Measurements from ENCODE around the gene ITPR3.
"Not testable (repeated sequence)": the region's sequence is repeated elsewhere in the genome, so short reads cannot be mapped to it uniquely, and the experiment has no call there.

The ITPR3 gene

DNA sequence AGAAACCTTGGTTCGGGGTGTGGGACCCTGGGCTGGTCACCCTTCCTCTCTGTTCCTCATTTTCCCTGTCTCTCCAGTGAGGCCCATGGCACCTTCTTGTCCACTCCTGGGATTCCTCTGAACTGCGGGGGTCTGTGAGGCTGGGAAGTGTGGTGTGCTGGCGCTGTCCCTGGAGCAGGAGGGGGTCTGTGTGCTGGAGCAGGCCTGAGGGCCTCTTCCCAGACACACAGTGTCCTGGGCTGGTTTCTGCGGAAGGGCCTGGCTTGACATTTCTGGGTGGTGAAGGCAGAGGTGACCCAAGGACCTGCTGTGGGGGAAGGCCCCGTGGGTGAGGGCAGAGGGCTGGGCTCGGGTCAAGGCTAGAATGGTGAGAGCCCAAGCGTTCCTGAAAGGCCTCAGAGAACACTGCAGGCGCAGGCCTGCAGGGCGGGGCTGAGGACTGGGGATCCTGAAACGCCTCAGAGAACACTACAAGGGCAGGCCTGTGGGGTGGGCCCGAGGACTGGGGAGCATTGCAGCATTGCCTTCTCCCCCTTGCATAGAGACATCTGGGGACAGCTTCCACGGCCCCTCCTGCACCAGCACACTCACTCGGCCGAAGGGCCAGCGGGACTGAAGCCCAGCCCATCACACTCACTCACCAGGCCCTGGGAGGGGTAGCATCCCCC, 30.5 kb upstream of the ITPR3 start:
- no peak overlapping the region for H3K4me3 ChIP-seq (ENCODE audit: low read length)
- DNase-seq (ENCODE audit: low read depth): no peak
- TF ChIP-seq CTCF (IDR thresholded peaks at IDR 0.05; ENCODE audit: insufficient read depth, low read depth, low read length, missing control alignments): no peak

DNA sequence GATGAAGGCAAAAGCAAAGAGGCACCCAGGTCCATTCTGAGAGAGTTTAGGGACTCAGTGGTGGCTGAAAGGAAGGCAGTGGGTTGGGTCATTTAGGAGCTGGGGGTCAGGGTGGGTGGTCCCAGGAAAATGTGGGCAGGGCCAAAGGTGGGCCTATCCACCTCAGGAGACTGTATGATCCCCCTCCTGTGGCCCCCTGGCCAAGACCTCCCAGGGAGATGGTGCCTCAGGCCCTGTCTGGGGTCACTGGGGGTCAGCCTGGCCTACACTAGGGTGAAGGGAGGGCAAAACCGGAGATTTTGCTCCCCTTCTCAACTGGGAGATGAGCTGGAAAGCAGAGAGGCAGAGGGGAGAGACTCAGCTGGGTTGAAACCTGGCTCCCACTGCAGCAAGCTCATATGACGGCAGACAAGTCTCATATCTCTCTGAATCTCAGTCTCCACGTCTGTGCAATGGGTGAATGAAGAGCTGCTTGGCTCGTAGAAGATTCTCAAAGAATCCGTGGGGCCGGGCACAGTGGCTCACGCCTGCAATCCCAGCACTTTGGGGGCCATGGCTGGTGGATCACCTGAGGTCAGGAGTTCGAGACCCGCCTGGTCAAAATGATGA, 29.6 kb upstream of the ITPR3 start:
- no peak for DNase-seq (ENCODE audit: low read depth)
- no peak overlapping the region for H3K4me3 ChIP-seq (ENCODE audit: low read length)
- TF ChIP-seq CTCF (IDR thresholded peaks at IDR 0.05; ENCODE audit: insufficient read depth, low read depth, low read length, missing control alignments): no peak

DNA sequence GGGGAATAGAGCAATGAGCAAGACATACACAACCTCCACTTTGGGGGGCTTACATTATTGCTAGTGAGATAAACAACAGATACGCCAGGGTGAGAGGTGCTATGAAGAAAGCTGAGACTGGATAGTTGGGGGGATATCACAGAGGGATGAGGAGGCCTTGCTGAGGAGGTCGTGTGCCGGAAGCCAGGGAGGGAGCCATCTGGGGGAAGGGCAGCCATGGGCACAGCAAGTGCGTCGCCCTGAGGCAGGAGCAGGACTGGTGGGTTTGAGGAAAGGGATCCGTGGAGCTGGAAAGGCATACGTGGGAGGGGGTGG, 28.9 kb upstream of the ITPR3 start:
- TF ChIP-seq CTCF (IDR thresholded peaks at IDR 0.05; ENCODE audit: insufficient read depth, low read depth, low read length, missing control alignments): no peak
- H3K4me3 ChIP-seq (ENCODE audit: low read length): no peak overlapping the region
- no peak for DNase-seq (ENCODE audit: low read depth)

DNA sequence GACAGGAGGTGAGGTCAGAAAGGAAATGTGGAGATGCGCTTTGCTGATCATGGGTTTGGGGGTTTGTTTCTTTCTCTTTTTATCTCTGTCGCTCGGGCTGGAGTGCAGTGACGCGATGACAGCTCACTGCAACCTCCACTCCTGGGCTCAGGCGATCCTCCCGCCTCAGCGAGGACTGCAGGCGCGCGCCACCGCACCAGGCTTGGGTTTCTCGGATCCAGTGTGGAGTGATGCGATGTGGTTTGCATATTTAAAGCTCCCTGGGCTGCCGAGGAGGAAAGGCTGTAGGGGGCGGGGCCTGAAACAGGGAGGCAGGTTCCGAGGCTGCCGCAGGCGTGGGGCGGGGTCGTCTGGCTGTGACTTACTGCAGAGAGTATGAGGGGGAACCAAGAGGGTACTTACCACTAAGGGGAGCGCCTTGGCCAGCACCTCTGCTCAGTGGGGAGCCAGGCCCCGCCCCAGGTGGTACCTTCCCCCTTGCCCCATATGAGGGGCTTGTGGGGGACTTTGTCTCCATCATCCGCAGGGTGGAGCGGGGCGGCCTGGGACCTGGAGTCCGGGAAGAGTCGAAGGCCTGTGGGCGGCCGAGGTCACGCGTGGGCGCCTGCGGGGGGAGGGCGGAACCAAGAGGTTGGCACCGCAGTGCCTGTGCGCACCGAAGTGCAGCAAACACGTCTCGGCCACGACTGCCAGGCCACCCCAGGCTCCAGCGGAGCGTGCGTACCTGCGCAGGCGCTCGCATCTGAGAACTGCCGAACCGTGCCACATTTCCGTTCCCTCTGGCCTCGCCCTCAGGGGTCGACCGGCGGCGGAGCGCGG, 28.3 kb upstream of the ITPR3 start:
- H3K4me3 ChIP-seq (ENCODE audit: low read length): no peak overlapping the region
- peak; percentile 59 for DNase-seq (ENCODE audit: low read depth)
- TF ChIP-seq CTCF (IDR thresholded peaks at IDR 0.05; ENCODE audit: insufficient read depth, low read depth, low read length, missing control alignments): no peak

- DNase-seq (ENCODE audit: low read depth): no peak
- no peak for TF ChIP-seq CTCF (IDR thresholded peaks at IDR 0.05; ENCODE audit: insufficient read depth, low read depth, low read length, missing control alignments)
These were observed 27.8 kb upstream of the ITPR3 start for GRCh38 chr6:33593414-33593727.

DNA sequence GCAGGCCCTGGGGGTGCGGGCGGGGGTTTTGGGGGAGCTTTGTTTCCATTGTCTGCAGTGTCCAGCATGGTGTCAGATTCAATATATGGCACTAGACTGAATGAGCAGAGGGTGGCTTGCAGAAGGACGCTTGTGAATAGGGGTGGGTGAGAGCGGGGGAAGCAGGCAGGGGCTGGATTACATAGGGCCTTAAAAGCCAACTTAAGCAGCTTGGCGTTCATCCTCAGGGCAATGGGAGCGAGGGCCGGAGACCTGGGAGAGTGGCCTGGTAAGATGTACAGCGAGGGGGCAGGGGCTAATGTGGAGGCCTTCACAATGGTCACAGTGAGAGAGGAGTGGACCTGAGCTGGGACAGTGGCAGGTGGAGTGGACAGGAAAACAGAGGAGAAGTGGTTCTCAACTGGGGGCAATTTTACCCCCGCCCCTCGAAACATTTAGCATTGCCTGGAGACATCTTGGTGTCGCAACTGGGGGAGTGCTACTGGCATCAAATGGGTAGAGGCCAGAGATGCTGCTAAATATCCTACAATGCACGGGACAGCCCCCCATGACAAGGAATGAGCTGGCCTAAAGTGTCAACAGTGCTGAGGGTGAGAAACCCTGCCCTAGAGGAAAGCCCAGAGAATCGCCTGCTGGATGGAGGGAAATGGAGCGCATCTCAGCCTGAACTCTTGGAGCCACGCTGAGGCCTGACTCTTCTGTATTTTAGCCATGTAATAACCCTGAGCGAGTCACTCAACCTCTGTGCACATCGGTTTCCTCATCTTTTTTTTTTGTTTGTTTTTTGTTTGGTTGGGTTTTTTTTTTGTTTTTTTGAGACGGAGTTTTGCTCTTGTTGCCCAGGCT, 25.9 kb upstream of the ITPR3 start:
- DNase-seq (ENCODE audit: low read depth): no peak
- no peak for TF ChIP-seq CTCF (IDR thresholded peaks at IDR 0.05; ENCODE audit: insufficient read depth, low read depth, low read length, missing control alignments)
- H3K4me3 ChIP-seq (ENCODE audit: low read length): no peak overlapping the region

More at GRCh38 chr6:33593414-33593727, 27.8 kb upstream of the ITPR3 start:
- H3K4me3 ChIP-seq (ENCODE audit: low read length): no peak overlapping the region

- H3K4me3 ChIP-seq (ENCODE audit: low read length); DNase-seq (ENCODE audit: low read depth): not testable (repeated sequence)
These were observed 24.2 kb upstream of the ITPR3 start for GRCh38 chr6:33596894-33597293.
